ENCODE results near the gene GCKR.

Gene GCKR

DNA sequence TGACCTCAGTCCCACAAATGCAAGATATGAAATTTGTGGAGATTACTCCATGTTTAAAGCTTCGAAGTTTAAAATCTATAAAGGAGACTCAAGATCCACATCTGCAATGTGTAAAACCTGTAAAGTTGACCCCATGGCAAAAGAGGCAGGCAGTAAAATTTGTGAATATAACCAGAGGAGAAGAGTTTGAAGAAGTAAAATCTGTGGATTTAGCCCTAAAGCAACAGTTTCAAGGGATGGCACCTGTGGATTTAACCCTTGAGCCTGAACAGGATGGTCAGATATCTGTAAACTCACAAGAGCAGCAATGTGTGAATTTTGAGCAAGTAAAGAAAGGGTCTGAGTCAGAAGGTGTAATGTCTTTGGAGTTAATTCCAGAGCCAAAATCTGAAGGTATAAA is 75.0 kb downstream of the GCKR start:
- DNase-seq (ENCODE audit: low spot score) = no peak

- no peak for DNase-seq (ENCODE audit: low spot score)
Measured at GRCh38 chr2:27572439-27572838, 75.8 kb downstream of the GCKR start.

DNA sequence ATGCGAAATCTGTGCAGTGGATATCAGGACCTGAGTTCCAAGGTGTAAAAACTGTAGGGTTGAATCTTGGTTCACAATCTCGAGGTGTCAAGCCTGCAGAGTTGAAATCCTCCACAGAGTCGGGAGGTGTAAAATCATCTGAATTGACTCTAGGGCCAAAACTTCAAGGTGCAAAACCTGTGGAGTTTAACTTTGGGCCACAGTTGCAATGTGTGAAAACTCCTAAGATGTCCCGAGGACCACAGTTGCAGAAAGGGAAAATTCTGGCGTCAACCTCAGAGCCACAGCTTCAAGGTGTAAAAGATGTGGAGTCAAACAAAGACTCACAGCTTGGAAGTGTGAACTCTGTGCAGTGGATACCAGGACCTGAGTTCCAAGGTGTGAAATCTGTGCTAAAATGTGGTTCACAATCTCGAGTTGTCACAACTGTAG is 76.4 kb downstream of the GCKR start:
- DNase-seq (ENCODE audit: low spot score) = no peak
